ENCODE data around the gene MPLKIP.
"Not testable (repeated sequence)": the region's sequence is repeated elsewhere in the genome, so short reads cannot be mapped to it uniquely, and the experiment has no call there.

MPLKIP gene

GRCh38 chr7:40120020-40120419 lies 14.4 kb downstream of the MPLKIP start:
- no peak overlapping the region for H3K27ac ChIP-seq (ENCODE audit: extremely low read depth, low read depth, low read length)
- no peaks in the 10 kb centered on the region; a peak in 1 of 3 replicates for H3K36me3 ChIP-seq (ENCODE audit: control insufficient read depth in 2 of 2, insufficient read depth in 1 of 2, low read length in 2 of 2)
- CTCF ChIA-PET: no interaction called here
- H3K9me3 ChIP-seq (ENCODE audit: control insufficient read depth, insufficient read depth, low read depth, low read length): no peaks in the 10 kb centered on the region
- POLR2A ChIA-PET: no interaction called here
- H3K4me3 ChIP-seq (ENCODE audit: low read depth, low read length): no peak overlapping the region
- H3K4me1 ChIP-seq (ENCODE audit: control insufficient read depth, insufficient read depth, low read length): no peaks in the 10 kb centered on the region
- TF ChIP-seq ZNF473 (tag by site-specific recombination; IDR thresholded peaks at IDR 0.05) (no peak), ZNF23 (tag by site-specific recombination; IDR thresholded peaks at IDR 0.05; ENCODE audit: borderline replicate concordance) (no peak), ZNF837 (tag by site-specific recombination; IDR thresholded peaks at IDR 0.05) (no peak), REPIN1 (tag by site-specific recombination; IDR thresholded peaks at IDR 0.05; ENCODE audit: low read depth) (no peak), ZNF704 (tag by site-specific recombination; IDR thresholded peaks at IDR 0.05) (no peak), ZSCAN18 (tag by site-specific recombination; IDR thresholded peaks at IDR 0.05) (no peak), ZNF10 (tag by site-specific recombination; IDR thresholded peaks at IDR 0.05) (no peak), HOXC10 (CRISPR knock-in tag; IDR thresholded peaks at IDR 0.05) (no peak), ZBTB44 (tag by site-specific recombination; IDR thresholded peaks at IDR 0.05) (no peak), ZNF18 (tag by site-specific recombination; IDR thresholded peaks at IDR 0.05) (no peak), MZF1 (tag by site-specific recombination; IDR thresholded peaks at IDR 0.05; ENCODE audit: borderline replicate concordance) (no peak), ZNF664 (tag by site-specific recombination; IDR thresholded peaks at IDR 0.05) (no peak), ZNF148 (tag by site-specific recombination; IDR thresholded peaks at IDR 0.05; ENCODE audit: borderline replicate concordance) (no peak), ZNF174 (tag by site-specific recombination; IDR thresholded peaks at IDR 0.05) (no peak), ZNF623 (tag by site-specific recombination; IDR thresholded peaks at IDR 0.05) (no peak), ZNF621 (tag by site-specific recombination; IDR thresholded peaks at IDR 0.05) (no peak)

GRCh38 chr7:40118201-40118600 lies 16.2 kb downstream of the MPLKIP start:
- H3K9me3 ChIP-seq (ENCODE audit: control insufficient read depth, insufficient read depth, low read depth, low read length); H3K36me3 ChIP-seq (ENCODE audit: control insufficient read depth in 2 of 2, insufficient read depth in 1 of 2, low read length in 2 of 2); H3K4me3 ChIP-seq (ENCODE audit: low read depth, low read length); H3K27ac ChIP-seq (ENCODE audit: extremely low read depth, low read depth, low read length); H3K4me1 ChIP-seq (ENCODE audit: control insufficient read depth, insufficient read depth, low read length): not testable (repeated sequence)
- POLR2A ChIA-PET: interaction anchor here (0.7 kb wide), 1 partner anchor 16 kb away, joined by 4 read pairs; no protein-coding TSS in a partner anchor
- CTCF ChIA-PET: interaction anchor here (1.2 to 1.4 kb wide), 2 partner anchors 14 to 16 kb away, joined by 5 to 7 read pairs; partner anchors contain the start of genes MPLKIP and SUGCT
